A549 (cell line): ENCODE measurements around the gene TRIM39.

Experiments used
- BHLHE40 ChIP-seq: IDR thresholded peaks from 2 replicates; pipeline ENCODE4 v1.6.1; 2012; ENCODE audit warnings: low read depth, low read length, inconsistent platforms
- CTCF ChIP-seq: fragments of >200 bp; sonication (Bioruptor Twin); formaldehyde crosslinking; IDR thresholded peaks from 3 replicates; pipeline ENCODE4 v1.5.1; 2016
- HDAC2 ChIP-seq: fragments of 200-600 bp; sonication (generic); IDR thresholded peaks from 2 replicates; pipeline ENCODE4 v1.6.1; 2016
- TF ChIP-seq, protein P1 (sequence below): IDR thresholded peaks from 2 replicates; pipeline ENCODE4 v1.6.1; 2012

- TF ChIP-seq, protein P1, sequence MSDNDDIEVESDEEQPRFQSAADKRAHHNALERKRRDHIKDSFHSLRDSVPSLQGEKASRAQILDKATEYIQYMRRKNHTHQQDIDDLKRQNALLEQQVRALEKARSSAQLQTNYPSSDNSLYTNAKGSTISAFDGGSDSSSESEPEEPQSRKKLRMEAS, result no peak
- TF ChIP-seq HDAC2 (no peak), BHLHE40 (no peak), CTCF (no peak)
Measured at GRCh38 chr6:30323806-30324205, 2.9 kb upstream of the TRIM39 start.
